Measurements from ENCODE around the gene DLEC1.

- no peak for TF ChIP-seq CTCF (conservative IDR thresholded peaks at IDR 0.05; ENCODE audit: low read length)
- no peak for TF ChIP-seq EZH2phosphoT487 (IDR thresholded peaks at IDR 0.05; ENCODE audit: borderline replicate concordance)
Measured at GRCh38 chr3:38085311-38085942, 46.4 kb downstream of the DLEC1 start.

All from Loucy (cell line).